Right atrium auricular region (tissue), 2 donors: ENCODE measurements around the gene ZNF501. TPM values are rescaled to one million over a fixed set of nuclear protein-coding genes. Genes with fewer than 3 reads are reported as not detected.
A peak's percentile ranks its signal among the peaks of the same experiment; 100 is the strongest.

ENCODE experiments used
- DNase-seq: peaks from one replicate; pipeline ENCODE4 v3.0.0-alpha.2; 2019; ENCODE audit warnings: low spot score
- H3K27ac ChIP-seq, 2 donors: fragments of 200-600 bp; sonication (generic); 1 replicate in 1 of 2; 2 replicates in 1 of 2; pipeline ENCODE4 v1.5.1; 2016 to 2019
- H3K27me3 ChIP-seq, 2 donors: fragments of 200-600 bp; sonication (generic); one replicate each; pipeline versions ENCODE4 v1.5.1 to v1.6.0; 2017 to 2019
- H3K36me3 ChIP-seq: fragments of 200-600 bp; sonication (generic); one replicate; pipeline ENCODE4 v1.5.1; 2016
- H3K4me1 ChIP-seq, 2 donors: fragments of 200-600 bp; sonication (generic); one replicate each; pipeline versions ENCODE4 v1.5.1 to v1.6.0; 2017 to 2019
- H3K4me3 ChIP-seq, 2 donors: fragments of 200-600 bp; sonication (generic); 1 replicate in 1 of 2; 2 replicates in 1 of 2; pipeline ENCODE4 v1.5.1; 2017 to 2019; ENCODE audit warnings: mild to moderate bottlenecking in 1 of 2, moderate library complexity in 1 of 2
- H3K9me3 ChIP-seq, 2 donors: fragments of 200-600 bp; sonication (generic); one replicate each; pipeline ENCODE4 v1.5.1; 2019
- CTCF ChIP-seq, 2 donors: fragments of 200-600 bp; sonication (generic); IDR thresholded peaks; one replicate each; pipeline ENCODE4 v1.5.1; 2019; ENCODE audit warnings: antibody characterized with exemption in 2 of 2
- total RNA-seq, 2 donors: library from RNA; depleted of rRNA; stranded (reverse); fragments of >200 nt; gene quantifications; one replicate each; pipeline ENCODE4 v1.1.0, GENCODE V29; 2016

ZNF501 gene
- total RNA-seq, 2 donors from 2014 or later = 2.8 to 3.1 TPM

- Histone ChIP-seq H3K4me3 (peak within 1 kb of the TSS; percentile 67 to 80), H3K9me3 (peaks cover 5 to 47% of the 10 kb centered on the region in 2 donors)
Observed at GRCh38 chr3:44712455-44713075, 16.9 kb upstream of the ZNF501 start, which contains the start of gene ZNF502. TSS of gene ZNF502 (plus strand) at chr3:44712660. CDS start at chr3:44720262, 7,602 bp downstream.

GRCh38 chr3:44721231-44722102 lies 8.0 kb upstream of the ZNF501 start:
- H3K4me3 ChIP-seq = no peak overlapping the region
- H3K36me3 ChIP-seq = peaks cover 41% of the 10 kb centered on the region
- no peaks in the 10 kb centered on the region for H3K27me3 ChIP-seq
- H3K27ac ChIP-seq = no peak overlapping the region
- no peaks in the 10 kb centered on the region for H3K4me1 ChIP-seq
- no peak for TF ChIP-seq CTCF (IDR thresholded peaks at IDR 0.05)
- H3K9me3 ChIP-seq = peaks cover 68 to 100% of the 10 kb centered on the region in 2 donors
- no peak for DNase-seq

More at GRCh38 chr3:44712455-44713075, 16.9 kb upstream of the ZNF501 start, which contains the start of gene ZNF502:
- peak; percentile 88 for DNase-seq
- H3K36me3 ChIP-seq = peaks cover 1% of the 10 kb centered on the region
- peak within 1 kb of the TSS; percentile 59 to 70 for H3K27ac ChIP-seq
- no peaks in the 10 kb centered on the region for H3K27me3 ChIP-seq
- TF ChIP-seq CTCF (IDR thresholded peaks at IDR 0.05) = peak in 1 of 2 donors; percentile 50
- H3K4me1 ChIP-seq = peaks cover 0 to 5% of the 10 kb centered on the region in 2 donors

GRCh38 chr3:44722103-44722401 lies 7.4 kb upstream of the ZNF501 start:
- no peak for DNase-seq
- no peak overlapping the region for H3K27ac ChIP-seq
- H3K9me3 ChIP-seq = peaks cover 65 to 100% of the 10 kb centered on the region in 2 donors
- peaks cover 41% of the 10 kb centered on the region for H3K36me3 ChIP-seq
- H3K4me1 ChIP-seq = no peaks in the 10 kb centered on the region
- no peak for TF ChIP-seq CTCF (IDR thresholded peaks at IDR 0.05)
- no peaks in the 10 kb centered on the region for H3K27me3 ChIP-seq
- no peak overlapping the region for H3K4me3 ChIP-seq

- Histone ChIP-seq H3K27me3 (no peaks in the 10 kb centered on the region), H3K9me3 (peaks cover 36 to 96% of the 10 kb centered on the region in 2 donors), H3K27ac (no peak overlapping the region), H3K36me3 (peaks cover 41% of the 10 kb centered on the region), H3K4me3 (no peak overlapping the region), H3K4me1 (no peaks in the 10 kb centered on the region)
- no peak for TF ChIP-seq CTCF (IDR thresholded peaks at IDR 0.05)
- no peak for DNase-seq
Observed at GRCh38 chr3:44734646-44735168, 5.3 kb downstream of the ZNF501 start.

- H3K9me3 ChIP-seq = peaks cover 0 to 5% of the 10 kb centered on the region in 2 donors
- peaks cover 4% of the 10 kb centered on the region for H3K36me3 ChIP-seq
- no peaks in the 10 kb centered on the region for H3K27me3 ChIP-seq
- peaks cover 0 to 15% of the 10 kb centered on the region in 2 donors for H3K4me1 ChIP-seq
- H3K27ac ChIP-seq = peak overlapping the region; percentile 63 to 89
- no peak for TF ChIP-seq CTCF (IDR thresholded peaks at IDR 0.05)
- DNase-seq = no peak
- peak overlapping the region; percentile 86 to 94 for H3K4me3 ChIP-seq
Observed at GRCh38 chr3:44761101-44761423, 31.6 kb downstream of the ZNF501 start.
